Measurements from ENCODE around the gene TOE1. TPM values are rescaled to one million over a fixed set of nuclear protein-coding genes. Genes with fewer than 3 reads are reported as not detected.

TOE1 gene
- total and polyA plus RNA-seq, 9 of the 15 experiments (the other 6 are each of a cell fraction or from before 2014, with no cell fraction given): 32.1 to 85.7 (median 38.0) TPM

- no peak for TF ChIP-seq ZBTB34 (CRISPR knock-in tag; IDR thresholded peaks at IDR 0.05)
- TF ChIP-seq AFF4 (CRISPR knock-in tag; IDR thresholded peaks at IDR 0.05): peak; percentile 86; the same call in 1 of the 2 replicates
- TF ChIP-seq THRB (CRISPR knock-in tag; conservative IDR thresholded peaks at IDR 0.05): peak; percentile 81
- TF ChIP-seq NCOA2 (IDR thresholded peaks at IDR 0.05; ENCODE audit: partially characterized antibody in 2 of 2): no peak
- no peak for TF ChIP-seq ZNF217 (CRISPR knock-in tag; IDR thresholded peaks at IDR 0.05)
- TF ChIP-seq TRIM24 (IDR thresholded peaks at IDR 0.05): peak; percentile 51 to 94; a peak in 3 of 4 replicates
- TF ChIP-seq RUNX1 (IDR thresholded peaks at IDR 0.05; ENCODE audit: low read depth): no peak
- TF ChIP-seq ZHX1 (conservative IDR thresholded peaks at IDR 0.05; ENCODE audit: low read length): no peak; the same call in 1 of the 2 replicates
- TF ChIP-seq SRF (CRISPR knock-in tag; IDR thresholded peaks at IDR 0.05): peak in 1 of 2 experiments; percentile 84; a peak in 2 of 4 replicates
- no peak for TF ChIP-seq PREB (CRISPR knock-in tag; IDR thresholded peaks at IDR 0.05)
- peak; percentile 98 for TF ChIP-seq POLR2G (IDR thresholded peaks at IDR 0.05; ENCODE audit: low read depth, low read length)
- TF ChIP-seq ZBTB17 (CRISPR knock-in tag; IDR thresholded peaks at IDR 0.05): peak; percentile 46; the same call in 1 of the 2 replicates
- TF ChIP-seq XRCC4 (IDR thresholded peaks at IDR 0.05; ENCODE audit: extremely low read depth, insufficient read depth, insufficient read length): no peak
- no peak for TF ChIP-seq ZBTB2 (IDR thresholded peaks at IDR 0.05)
These were observed at the start of gene TOE1, which contains the start of gene MUTYH (continued) for GRCh38 chr1:45339789-45340558.

All from K562 (cell line).